Cortex of kidney (tissue), 1 donor: Measurements from ENCODE around the gene NANOS3.

Source experiments
- DNase-seq: peaks from one replicate; lab custom pipeline; 2025; lab: John Stamatoyannopoulos, UW

The NANOS3 gene

GRCh38 chr19:13864667-13865570, 12.0 kb upstream of the NANOS3 start:
- no peak for DNase-seq

GRCh38 chr19:13865571-13866462, 11.1 kb upstream of the NANOS3 start:
- DNase-seq, result no peak

DNA sequence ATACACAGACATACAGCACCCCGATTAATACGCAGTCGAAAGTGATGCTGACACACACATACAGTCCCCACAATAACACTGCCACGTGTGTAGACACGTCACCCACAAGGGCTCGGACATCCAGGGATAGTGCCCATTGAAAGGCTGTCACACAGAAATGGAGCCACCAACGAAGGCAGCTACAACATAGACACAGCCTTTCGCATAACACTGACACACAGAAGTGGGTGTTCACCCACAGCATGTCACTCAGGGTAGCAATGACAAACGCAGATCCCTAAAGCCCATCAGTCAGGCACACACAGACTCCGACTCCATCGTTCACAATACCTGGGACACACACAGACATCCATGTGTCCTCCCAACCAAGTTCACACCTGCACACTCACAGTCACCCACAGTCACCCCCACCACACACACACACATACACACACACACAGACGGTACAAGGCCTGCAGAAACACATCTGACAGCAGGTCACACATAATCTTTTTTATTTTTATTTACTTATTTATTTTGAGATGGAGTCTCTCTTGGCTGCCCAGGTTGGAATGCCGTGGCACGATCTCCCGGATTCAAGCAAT, 10.4 kb upstream of the NANOS3 start:
- DNase-seq, result no peak

- DNase-seq, result no peak
Measured at GRCh38 chr19:13868663-13869062, 8.3 kb upstream of the NANOS3 start.

DNA sequence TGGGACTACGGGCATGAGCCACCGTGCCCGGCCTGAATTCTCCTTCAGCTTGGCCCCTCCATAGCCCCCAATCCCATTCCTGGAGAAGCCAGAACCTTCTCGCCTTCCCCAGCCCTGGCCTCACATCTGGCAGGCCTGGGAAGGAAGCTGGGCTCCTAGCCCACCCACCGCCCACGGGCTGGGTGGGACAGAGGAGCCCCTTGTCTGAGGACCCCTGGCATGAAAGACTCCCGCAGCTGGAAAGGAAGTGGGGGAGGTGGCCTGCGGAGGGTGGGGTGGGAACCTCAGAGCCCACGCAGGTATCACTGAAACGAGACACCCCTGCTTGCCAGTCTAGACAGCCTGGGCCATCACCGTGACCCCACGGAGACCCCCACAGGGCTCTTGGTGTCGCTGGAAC, 7.7 kb upstream of the NANOS3 start:
- DNase-seq, result no peak

- DNase-seq, result no peak
Measured at GRCh38 chr19:13870873-13871272, 6.1 kb upstream of the NANOS3 start.

DNA sequence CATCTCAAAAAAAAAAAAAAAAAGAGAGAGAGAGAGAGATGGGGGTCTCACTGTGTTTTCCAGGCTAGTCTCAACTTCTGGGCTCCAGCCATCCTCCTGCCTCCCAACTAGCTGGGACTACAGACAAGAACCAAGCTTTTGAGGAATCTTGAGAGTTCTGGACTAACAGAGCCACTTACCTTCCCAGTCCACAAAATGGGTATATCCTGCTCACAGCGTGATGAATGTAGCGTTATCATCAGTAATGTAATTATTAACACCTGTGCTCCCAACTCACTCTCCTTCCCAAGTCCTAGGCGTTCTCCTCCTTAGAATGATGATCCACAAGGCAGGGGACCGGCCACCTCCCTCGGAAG, 4.6 kb upstream of the NANOS3 start:
- no peak for DNase-seq

DNA sequence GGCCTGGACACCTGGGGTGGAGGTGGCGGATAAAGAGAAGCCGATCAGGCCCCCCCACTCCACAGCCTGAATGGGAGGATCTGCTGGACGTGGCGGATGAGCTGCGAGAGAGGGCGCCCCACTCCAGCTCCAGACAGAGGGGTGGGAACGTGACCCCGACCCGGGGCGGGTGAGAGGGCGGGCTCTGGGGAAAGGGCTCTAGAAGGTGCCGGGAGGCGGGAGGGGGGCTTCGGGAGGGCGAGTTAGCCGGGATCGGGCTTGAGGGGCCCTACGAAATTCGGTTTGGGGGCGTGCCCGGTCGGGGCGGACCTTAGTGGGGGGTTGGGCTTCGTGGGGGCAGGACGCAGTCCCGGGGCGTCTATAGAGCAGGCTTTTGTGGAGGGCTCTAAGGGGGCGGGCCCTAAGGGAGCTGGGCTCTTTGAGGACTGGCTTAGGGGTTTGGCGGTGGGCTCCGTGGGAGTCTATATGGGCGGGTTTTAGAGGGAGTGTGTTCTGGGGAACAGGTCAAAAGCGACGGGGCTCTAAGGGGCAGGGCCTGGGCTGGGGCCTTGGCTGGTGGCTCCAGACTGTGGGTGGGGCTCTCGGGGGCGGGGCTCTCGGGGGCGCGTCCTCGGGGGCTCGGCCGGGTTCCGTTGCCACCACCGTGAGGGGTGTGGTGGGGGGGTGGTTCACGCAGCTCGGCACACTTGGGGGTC, 4.1 kb upstream of the NANOS3 start:
- DNase-seq, result no peak

- DNase-seq, result no peak
Measured at GRCh38 chr19:13873834-13874515, 3.0 kb upstream of the NANOS3 start.

- DNase-seq, result no peak
Measured at GRCh38 chr19:13875824-13876223, 1.1 kb upstream of the NANOS3 start.

GRCh38 chr19:13877303-13877702, 369 bp downstream of the NANOS3 start:
- no peak for DNase-seq

- peak; percentile 30 for DNase-seq
Measured at GRCh38 chr19:13880059-13881043, 3.4 kb downstream of the NANOS3 start.

DNA sequence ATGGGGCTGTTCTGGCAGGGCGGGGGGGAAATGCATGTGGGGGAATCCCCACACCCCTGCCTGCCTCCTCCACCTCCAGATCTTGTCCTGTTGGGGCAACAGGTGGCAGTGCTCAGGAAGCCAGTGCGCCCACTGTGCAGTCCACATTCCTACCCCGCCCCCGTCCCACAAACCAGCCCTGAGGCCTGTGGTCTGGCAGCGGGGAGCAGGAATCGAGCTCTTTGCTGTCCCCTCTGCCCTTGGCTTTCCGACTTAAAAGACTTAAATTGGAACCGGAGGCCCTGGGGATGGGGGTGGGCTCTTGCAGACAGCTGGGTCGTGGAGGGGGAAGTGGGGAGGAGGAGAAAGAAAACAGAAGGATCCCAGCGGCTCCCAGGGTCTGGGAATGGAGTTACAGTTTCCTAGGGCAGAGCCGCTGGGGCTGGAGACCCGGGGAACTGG, 4.3 kb downstream of the NANOS3 start:
- DNase-seq, result no peak

GRCh38 chr19:13881692-13882418, 4.9 kb downstream of the NANOS3 start:
- DNase-seq, result no peak

DNA sequence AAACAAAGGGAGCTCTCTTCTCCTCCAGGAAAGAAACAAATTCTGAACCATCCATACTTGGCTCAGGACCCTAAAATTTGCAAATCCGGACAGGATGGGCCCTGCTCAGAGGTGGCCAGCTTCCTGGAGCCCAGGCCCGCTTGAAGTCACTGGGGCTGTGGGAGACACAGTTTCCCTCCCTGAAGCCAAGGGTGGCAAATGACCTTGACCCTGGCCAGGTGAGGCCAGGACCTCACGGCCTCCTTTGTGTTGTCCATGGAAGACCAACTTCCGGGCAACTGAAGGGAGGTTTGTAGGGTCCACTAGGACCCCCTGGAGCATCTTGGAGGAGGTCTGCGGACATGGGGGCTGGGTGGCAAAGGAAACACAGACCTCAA, 5.5 kb downstream of the NANOS3 start:
- no peak for DNase-seq

GRCh38 chr19:13882836-13883235, 5.9 kb downstream of the NANOS3 start:
- no peak for DNase-seq

DNA sequence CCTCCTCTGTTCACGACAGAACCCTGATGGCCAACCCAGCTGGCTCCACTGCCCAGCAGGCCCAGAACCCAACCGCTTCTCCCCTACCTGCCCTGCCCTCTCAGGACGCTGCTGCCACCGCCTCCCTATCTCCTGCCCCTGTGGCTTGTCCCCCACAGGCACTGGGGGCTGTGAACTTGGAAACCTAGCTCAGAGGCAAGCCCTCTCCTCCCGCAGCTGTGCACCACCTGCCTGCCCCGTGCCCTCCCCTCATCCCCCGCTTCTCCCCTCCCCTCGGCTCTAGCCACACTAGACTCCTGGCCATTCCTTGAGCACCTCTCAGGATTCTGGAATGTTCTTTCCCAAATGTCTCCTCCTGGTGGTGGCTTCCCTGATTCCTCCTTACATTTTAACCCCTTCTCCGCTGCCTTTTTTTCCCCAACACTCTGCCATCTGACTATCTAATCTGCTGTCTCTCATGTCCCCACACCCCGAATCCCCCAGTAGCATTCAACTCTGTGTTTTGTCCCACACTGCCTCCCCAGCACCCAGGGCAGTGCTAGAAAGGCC, 6.7 kb downstream of the NANOS3 start:
- DNase-seq, result no peak

GRCh38 chr19:13884726-13885591, 8.0 kb downstream of the NANOS3 start:
- no peak for DNase-seq
